Measurements from ENCODE around the gene SLC18A3. TPM values are rescaled to one million over a fixed set of nuclear protein-coding genes. Genes with fewer than 3 reads are reported as not detected.

SLC18A3 gene
- total RNA-seq, 4 donors from 2014 or later: 0.07 TPM; not detected in 3

DNA sequence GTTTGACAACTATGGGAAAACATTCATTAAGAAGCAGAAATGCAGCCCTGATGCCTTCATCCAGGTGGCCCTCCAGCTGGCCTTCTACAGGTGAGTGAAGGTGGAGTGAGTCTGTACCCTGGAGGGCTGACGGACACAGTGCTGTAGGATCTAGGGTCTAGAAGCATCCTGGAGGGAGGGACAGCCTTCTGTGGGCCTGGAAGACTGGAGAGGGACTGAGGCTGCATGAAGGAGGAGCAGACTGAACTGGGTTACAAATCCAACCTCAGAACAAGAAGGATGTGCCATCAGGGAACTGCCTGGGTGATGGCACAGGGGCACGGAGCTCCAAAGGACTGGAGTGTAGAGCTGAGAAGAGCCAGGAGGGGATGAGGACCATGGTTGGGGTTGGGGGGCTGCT is 41.8 kb downstream of the SLC18A3 start:
- no peaks in the 10 kb centered on the region for H3K36me3 ChIP-seq
- no peaks in the 10 kb centered on the region for H3K27me3 ChIP-seq
- H3K27ac ChIP-seq: no peak overlapping the region
- intact Hi-C loops (cut with DNase I; ENCODE audit: low total_unique reads): no loop called here
- no peak for DNase-seq
- no peaks in the 10 kb centered on the region for H3K4me1 ChIP-seq
- H3K9me3 ChIP-seq: no peaks in the 10 kb centered on the region
- TF ChIP-seq POLR2A (IDR thresholded peaks at IDR 0.05) (no peak), CTCF (IDR thresholded peaks at IDR 0.05) (no peak)
- H3K4me3 ChIP-seq: no peak overlapping the region

DNA sequence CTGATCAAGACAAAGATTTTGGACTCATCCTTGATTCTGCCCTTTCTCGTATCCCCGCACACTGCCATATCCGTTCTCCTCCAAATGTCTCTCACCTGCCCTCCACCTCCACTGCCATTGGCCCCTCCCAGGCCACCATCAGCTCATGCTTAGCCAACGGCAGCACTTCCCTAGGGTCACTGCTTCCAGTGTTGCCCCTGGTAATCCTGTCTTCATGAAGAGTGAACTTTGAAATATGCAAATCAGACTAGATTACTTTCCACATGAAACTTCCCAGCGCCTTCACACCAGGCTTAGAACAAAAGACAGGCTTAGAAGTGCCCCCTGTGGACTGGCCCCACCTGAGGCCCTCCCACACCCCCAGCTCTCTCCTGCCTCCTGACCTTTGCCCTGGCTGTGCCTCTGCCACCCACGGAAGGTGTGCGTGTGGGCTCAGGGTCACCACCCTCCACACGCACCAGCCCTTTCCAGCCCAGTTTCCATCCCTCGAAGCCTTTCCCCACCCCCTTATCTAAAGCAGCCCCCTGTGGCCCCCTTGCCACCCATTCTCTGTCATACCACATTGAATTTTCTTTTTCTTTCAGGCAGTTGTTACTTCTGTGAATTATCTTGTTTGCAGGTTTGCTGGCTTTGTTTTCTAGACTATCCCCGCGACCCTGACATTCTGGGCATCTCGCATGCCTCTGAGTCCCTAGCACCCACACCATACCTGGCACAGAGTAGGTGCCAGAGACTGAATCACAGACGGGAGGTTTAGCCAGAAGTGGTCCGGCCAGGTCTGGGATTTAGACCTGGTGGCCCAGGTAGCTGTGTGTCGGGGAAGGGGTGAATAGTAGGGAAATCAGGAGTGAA is 42.5 kb downstream of the SLC18A3 start:
- Histone ChIP-seq H3K4me3 (no peak overlapping the region), H3K4me1 (no peaks in the 10 kb centered on the region), H3K36me3 (no peaks in the 10 kb centered on the region), H3K9me3 (no peaks in the 10 kb centered on the region), H3K27ac (no peak overlapping the region), H3K27me3 (no peaks in the 10 kb centered on the region)
- intact Hi-C loops (cut with DNase I; ENCODE audit: low total_unique reads): no loop called here
- DNase-seq: no peak
- TF ChIP-seq POLR2A (IDR thresholded peaks at IDR 0.05): no peak

DNA sequence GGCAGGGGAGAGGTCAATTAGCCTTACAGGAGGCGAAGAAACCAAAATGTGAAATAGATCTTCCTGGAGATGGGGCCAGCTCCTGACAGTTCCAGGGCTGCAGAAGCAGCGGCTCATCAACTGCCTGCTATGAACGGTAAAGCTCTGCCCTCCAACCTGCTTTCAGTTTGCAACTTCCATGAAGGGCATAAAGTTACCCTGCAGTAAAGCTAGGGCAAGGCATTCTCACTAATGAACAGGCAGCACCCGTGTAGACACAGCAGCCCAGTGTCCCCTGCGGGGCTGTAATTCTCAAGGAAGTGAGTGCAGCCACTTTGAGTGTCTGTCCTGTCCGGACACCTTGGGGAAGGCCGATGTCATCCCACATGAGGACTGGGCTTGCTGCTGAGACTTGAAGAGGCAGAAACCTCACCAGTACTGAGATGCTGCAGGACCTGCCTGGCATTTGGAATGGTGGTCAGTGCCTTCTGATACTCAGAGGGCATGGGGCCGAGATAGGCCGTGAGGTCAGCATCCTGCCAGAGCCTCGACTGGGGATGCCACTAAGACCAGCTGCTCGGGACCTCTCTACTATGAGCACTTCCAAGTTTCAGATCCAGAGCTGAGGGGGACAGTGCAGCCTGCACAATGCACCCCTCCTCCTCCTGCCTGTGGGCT is 43.3 kb downstream of the SLC18A3 start:
- intact Hi-C loops (cut with DNase I; ENCODE audit: low total_unique reads): no loop called here
- H3K27ac ChIP-seq: no peak overlapping the region
- TF ChIP-seq CTCF (IDR thresholded peaks at IDR 0.05) (no peak), POLR2A (IDR thresholded peaks at IDR 0.05) (no peak)
- no peaks in the 10 kb centered on the region for H3K4me1 ChIP-seq
- H3K36me3 ChIP-seq: no peaks in the 10 kb centered on the region
- H3K4me3 ChIP-seq: no peak overlapping the region
- H3K27me3 ChIP-seq: no peaks in the 10 kb centered on the region
- H3K9me3 ChIP-seq: no peaks in the 10 kb centered on the region
- no peak for DNase-seq

- Histone ChIP-seq H3K36me3 (no peaks in the 10 kb centered on the region), H3K4me1 (no peaks in the 10 kb centered on the region), H3K27ac (no peak overlapping the region), H3K9me3 (no peaks in the 10 kb centered on the region), H3K4me3 (no peak overlapping the region), H3K27me3 (no peaks in the 10 kb centered on the region)
- no peak for DNase-seq
- intact Hi-C loops (cut with DNase I; ENCODE audit: low total_unique reads): no loop called here
- no peak for TF ChIP-seq POLR2A (IDR thresholded peaks at IDR 0.05)
- no peak for TF ChIP-seq CTCF (IDR thresholded peaks at IDR 0.05)
Observed at GRCh38 chr10:49654036-49654693, 44.1 kb downstream of the SLC18A3 start.

DNA sequence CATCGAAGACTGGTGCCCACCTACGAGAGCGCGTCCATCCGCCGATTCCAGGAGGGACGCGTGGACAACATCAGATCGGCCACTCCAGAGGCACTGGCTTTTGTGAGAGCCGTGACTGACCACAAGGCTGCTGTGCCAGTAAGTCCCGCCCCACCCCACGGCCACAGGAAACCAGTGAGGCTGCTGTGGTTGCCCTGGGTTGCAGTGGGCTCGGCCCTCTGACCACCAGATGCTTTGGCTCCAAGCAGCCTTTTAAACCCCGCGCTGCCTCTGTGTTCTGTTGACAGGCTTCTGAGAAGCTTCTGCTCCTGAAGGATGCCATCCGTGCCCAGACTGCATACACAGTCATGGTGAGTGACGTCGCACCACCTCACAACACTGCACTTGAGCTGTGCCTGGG is 45.0 kb downstream of the SLC18A3 start:
- DNase-seq: no peak
- intact Hi-C loops (cut with DNase I; ENCODE audit: low total_unique reads): no loop called here
- Histone ChIP-seq H3K27me3 (no peaks in the 10 kb centered on the region), H3K4me3 (no peak overlapping the region), H3K4me1 (no peaks in the 10 kb centered on the region), H3K9me3 (no peaks in the 10 kb centered on the region), H3K36me3 (no peaks in the 10 kb centered on the region), H3K27ac (no peak overlapping the region)
- no peak for TF ChIP-seq POLR2A (IDR thresholded peaks at IDR 0.05)
- TF ChIP-seq CTCF (IDR thresholded peaks at IDR 0.05): no peak

Measured in uterus (tissue), 4 donors.